Measurements from ENCODE around the gene ARID1B. TPM values are rescaled to one million over a fixed set of nuclear protein-coding genes. Genes with fewer than 3 reads are reported as not detected.

Gene ARID1B
- total RNA-seq, 1 experiment from 2014 or later: 91.7 TPM

- no peak for DNase-seq (ENCODE audit: low read depth, low spot score)
- Histone ChIP-seq H3K9me3 (ENCODE audit: control insufficient read depth, insufficient read depth, low read depth, low read length) (no peaks in the 10 kb centered on the region), H3K27ac (ENCODE audit: low read length) (no peak overlapping the region), H3K4me3 (ENCODE audit: low read depth in 2 of 2, low read length in 2 of 2) (no peak overlapping the region), H3K4me1 (ENCODE audit: control insufficient read depth, insufficient read depth, low read length) (no peaks in the 10 kb centered on the region), H3K36me3 (ENCODE audit: control insufficient read depth, insufficient read depth, low read length) (no peaks in the 10 kb centered on the region), H3K27me3 (ENCODE audit: control insufficient read depth, insufficient read depth, low read length) (no peaks in the 10 kb centered on the region)
- ChIA-PET CTCF (no interaction called here), POLR2A (no interaction called here)
- intact Hi-C loops (cut with micrococcal nuclease; ENCODE audit: unreplicated experiment) (no loop called here), in situ Hi-C loops (cut with HindIII; ENCODE audit: low pct_unique_long_range_greater_than_20kb, low sequenced_read_pairs) (no loop called here)
- BruUV-seq (replicated peaks): no TSS peak
- TF ChIP-seq CTCF (IDR thresholded peaks at IDR 0.05) (no peak), POLR2AphosphoS5 (IDR thresholded peaks at IDR 0.05; ENCODE audit: low read depth, low read length) (no peak), REST (IDR thresholded peaks at IDR 0.05; ENCODE audit: insufficient read depth in 1 of 2, low read depth in 2 of 2, low read length in 1 of 2) (no peak), SIN3A (IDR thresholded peaks at IDR 0.05; ENCODE audit: borderline replicate concordance, insufficient read depth, low read depth, low read length) (no peak), TCF7L2 (IDR thresholded peaks at IDR 0.05; ENCODE audit: low read depth, low read length) (no peak)
- no peak for ATAC-seq
Measured at GRCh38 chr6:157230910-157231309, 453.7 kb downstream of the ARID1B start.

- H3K27ac ChIP-seq (ENCODE audit: low read length): no peak overlapping the region
- ATAC-seq (no peak), DNase-seq (ENCODE audit: low read depth, low spot score) (no peak)
- intact Hi-C loops (cut with micrococcal nuclease; ENCODE audit: unreplicated experiment) (no loop called here), in situ Hi-C loops (cut with HindIII; ENCODE audit: low pct_unique_long_range_greater_than_20kb, low sequenced_read_pairs) (no loop called here)
- no peak overlapping the region for H3K4me3 ChIP-seq (ENCODE audit: low read depth in 2 of 2, low read length in 2 of 2)
- POLR2A ChIA-PET: no interaction called here
- no peaks in the 10 kb centered on the region for H3K4me1 ChIP-seq (ENCODE audit: control insufficient read depth, insufficient read depth, low read length)
- CTCF ChIA-PET: no interaction called here
- H3K9me3 ChIP-seq (ENCODE audit: control insufficient read depth, insufficient read depth, low read depth, low read length): no peaks in the 10 kb centered on the region
- no peaks in the 10 kb centered on the region for H3K36me3 ChIP-seq (ENCODE audit: control insufficient read depth, insufficient read depth, low read length)
- BruUV-seq (replicated peaks): no TSS peak
- H3K27me3 ChIP-seq (ENCODE audit: control insufficient read depth, insufficient read depth, low read length): no peaks in the 10 kb centered on the region
- TF ChIP-seq SIN3A (IDR thresholded peaks at IDR 0.05; ENCODE audit: borderline replicate concordance, insufficient read depth, low read depth, low read length) (no peak), TCF7L2 (IDR thresholded peaks at IDR 0.05; ENCODE audit: low read depth, low read length) (no peak), REST (IDR thresholded peaks at IDR 0.05; ENCODE audit: insufficient read depth in 1 of 2, low read depth in 2 of 2, low read length in 1 of 2) (no peak), CTCF (IDR thresholded peaks at IDR 0.05) (no peak), POLR2AphosphoS5 (IDR thresholded peaks at IDR 0.05; ENCODE audit: low read depth, low read length) (no peak)
Measured at GRCh38 chr6:157232161-157232895, 455.1 kb downstream of the ARID1B start.
